GM12875 (cell line): Measurements from ENCODE around the gene FARSA.

Experiments
- H3K4me3 ChIP-seq: one replicate; pipeline ENCODE4 v1.5.1; 2011; ENCODE audit warnings: low read depth, low read length, control low read depth
- CTCF ChIP-seq: IDR thresholded peaks from 2 replicates; pipeline ENCODE4 v1.5.1; 2011; ENCODE audit warnings: low read depth, mild to moderate bottlenecking, control low read depth, inconsistent platforms, low read length, moderate library complexity, borderline replicate concordance; ENCODE audit not compliant: insufficient read depth

The FARSA gene

GRCh38 chr19:12884926-12885748 is 48.4 kb downstream of the FARSA start:
- H3K4me3 ChIP-seq, result peak overlapping the region; percentile 58
- peak; percentile 73 for TF ChIP-seq CTCF

GRCh38 chr19:12884627-12884925 is 48.9 kb downstream of the FARSA start:
- peak overlapping the region; percentile 58 for H3K4me3 ChIP-seq
- TF ChIP-seq CTCF, result no peak

- no peak for TF ChIP-seq CTCF
- H3K4me3 ChIP-seq, result no peak overlapping the region
These were observed 49.3 kb downstream of the FARSA start for GRCh38 chr19:12884202-12884601.

- H3K4me3 ChIP-seq, result no peak overlapping the region
- TF ChIP-seq CTCF, result no peak
These were observed 50.9 kb downstream of the FARSA start for GRCh38 chr19:12882589-12882988.

- TF ChIP-seq CTCF, result no peak
- H3K4me3 ChIP-seq, result peak within 1 kb of the TSS; percentile 62
These were observed 52.2 kb downstream of the FARSA start, which contains the start of gene DNASE2 for GRCh38 chr19:12881172-12881808. TSS of gene DNASE2 (minus strand) at chr19:12881449. CDS start at chr19:12881375, 74 bp downstream.

- TF ChIP-seq CTCF, result no peak
- peak overlapping the region; percentile 62 for H3K4me3 ChIP-seq
These were observed 52.9 kb downstream of the FARSA start for GRCh38 chr19:12880551-12881171.
